ENCODE results near the gene SLC25A42.

The SLC25A42 gene

GRCh38 chr19:19051478-19052213, 12.1 kb upstream of the SLC25A42 start:
- no peak for DNase-seq

- no peak for DNase-seq
Measured at GRCh38 chr19:19052921-19053320, 10.9 kb upstream of the SLC25A42 start.

- peak; percentile 61 for DNase-seq
Measured at GRCh38 chr19:19053508-19054314, 10.1 kb upstream of the SLC25A42 start.

GRCh38 chr19:19054315-19054938, 9.4 kb upstream of the SLC25A42 start:
- no peak for DNase-seq

- DNase-seq = no peak
Measured at GRCh38 chr19:19054939-19055440, 8.8 kb upstream of the SLC25A42 start.

- DNase-seq = no peak
Measured at GRCh38 chr19:19055701-19056100, 8.1 kb upstream of the SLC25A42 start.

- no peak for DNase-seq
Measured at GRCh38 chr19:19056636-19057275, 7.0 kb upstream of the SLC25A42 start.

- no peak for DNase-seq
Measured at GRCh38 chr19:19057317-19057716, 6.5 kb upstream of the SLC25A42 start.

- no peak for DNase-seq
Measured at GRCh38 chr19:19057720-19058119, 6.1 kb upstream of the SLC25A42 start.

GRCh38 chr19:19059018-19059836, 4.6 kb upstream of the SLC25A42 start:
- DNase-seq = no peak

GRCh38 chr19:19059837-19060611, 3.8 kb upstream of the SLC25A42 start:
- peak; percentile 95 for DNase-seq

- DNase-seq = peak; percentile 97
Measured at GRCh38 chr19:19061506-19061905, 2.3 kb upstream of the SLC25A42 start.

GRCh38 chr19:19062454-19063182, 1.2 kb upstream of the SLC25A42 start:
- peak; percentile 97 for DNase-seq

GRCh38 chr19:19064098-19064722, 416 bp downstream of the SLC25A42 start:
- peak; percentile 60 for DNase-seq

- peak; percentile 28 for DNase-seq
Measured at GRCh38 chr19:19064811-19065745, 1.3 kb downstream of the SLC25A42 start.

- DNase-seq = no peak
Measured at GRCh38 chr19:19067276-19068072, 3.7 kb downstream of the SLC25A42 start.

GRCh38 chr19:19068659-19069654, 5.2 kb downstream of the SLC25A42 start:
- no peak for DNase-seq

Measured in NCI-H2029 (cell line).